HUES6 (cell line): ENCODE data around the gene ZNF711.
"Not testable (repeated sequence)": the region's sequence is repeated elsewhere in the genome, so short reads cannot be mapped to it uniquely, and the experiment has no call there.

Source experiments
- H3K27ac ChIP-seq: 2 replicates; pipeline ENCODE4 v1.7.0; 2013; ENCODE audit warnings: low read depth, mild to moderate bottlenecking, low read length, inconsistent platforms
- H3K27me3 ChIP-seq: 2 replicates; pipeline ENCODE4 v1.6.1; 2013; ENCODE audit warnings: low read length; ENCODE audit not compliant: control insufficient read depth, insufficient read depth
- H3K36me3 ChIP-seq: 2 replicates; pipeline ENCODE4 v1.6.1; 2013; ENCODE audit warnings: low read length; ENCODE audit not compliant: control insufficient read depth, insufficient read depth
- H3K4me1 ChIP-seq: 2 replicates; pipeline ENCODE4 v1.6.1; 2013; ENCODE audit warnings: low read length; ENCODE audit not compliant: control insufficient read depth, insufficient read depth
- H3K4me3 ChIP-seq: 2 replicates; pipeline ENCODE4 v1.5.1; 2013; ENCODE audit warnings: low read depth, low read length
- H3K9ac ChIP-seq: one replicate; pipeline ENCODE4 v1.6.1; 2013; ENCODE audit warnings: mild to moderate bottlenecking, low read length
- H3K9me3 ChIP-seq: 2 replicates; pipeline ENCODE4 v1.6.1; 2013; ENCODE audit warnings: low read depth, low read length; ENCODE audit not compliant: control insufficient read depth, insufficient read depth

The ZNF711 gene

GRCh38 chrX:85243761-85244449 is at the start of gene ZNF711, which contains the start of gene SATL1:
Gene ZNF711 (plus strand): TSS chrX:85243991. CDS start chrX:85247573, 3,582 bp downstream.
Gene SATL1 (minus strand): TSS chrX:85243779. CDS start chrX:85108968, 134,811 bp downstream.
- H3K4me3 ChIP-seq, result peak within 1 kb of the TSS; percentile 99
- H3K36me3 ChIP-seq, result peaks cover 19% of the 10 kb centered on the region
- H3K27me3 ChIP-seq, result no peaks in the 10 kb centered on the region; the same call in 1 of the 2 replicates
- H3K9ac ChIP-seq, result peak within 1 kb of the TSS; percentile 100
- H3K27ac ChIP-seq, result peak within 1 kb of the TSS; percentile 86
- 0 out of 2 replicates have a peak, but pooled peaks cover 12% of the 10 kb centered on the region for H3K4me1 ChIP-seq
- no peaks in the 10 kb centered on the region for H3K9me3 ChIP-seq

- H3K27me3 ChIP-seq, result no peaks in the 10 kb centered on the region; the same call in 1 of the 2 replicates
- no peaks in the 10 kb centered on the region for H3K4me1 ChIP-seq
- H3K4me3 ChIP-seq, result no peak overlapping the region
- no peaks in the 10 kb centered on the region for H3K36me3 ChIP-seq
- H3K9ac ChIP-seq, result no peak overlapping the region
- H3K27ac ChIP-seq, result no peak overlapping the region
- no peaks in the 10 kb centered on the region for H3K9me3 ChIP-seq
Observed at GRCh38 chrX:85196319-85196718, 47.5 kb upstream of the ZNF711 start.

GRCh38 chrX:85203461-85203970 is 40.3 kb upstream of the ZNF711 start:
- H3K4me3 ChIP-seq, result no peak overlapping the region
- no peak overlapping the region for H3K27ac ChIP-seq
- H3K4me1 ChIP-seq, result no peaks in the 10 kb centered on the region
- H3K27me3 ChIP-seq, result no peaks in the 10 kb centered on the region; the same call in 1 of the 2 replicates
- no peaks in the 10 kb centered on the region for H3K9me3 ChIP-seq
- H3K9ac ChIP-seq, result no peak overlapping the region
- no peaks in the 10 kb centered on the region for H3K36me3 ChIP-seq

- Histone ChIP-seq H3K4me3 (no peak overlapping the region), H3K36me3 (no peaks in the 10 kb centered on the region), H3K4me1 (no peaks in the 10 kb centered on the region), H3K27me3 (no peaks in the 10 kb centered on the region), H3K9ac (no peak overlapping the region), H3K27ac (no peak overlapping the region), H3K9me3 (no peaks in the 10 kb centered on the region)
Observed at GRCh38 chrX:85213792-85214530, 29.8 kb upstream of the ZNF711 start.

GRCh38 chrX:85215946-85216345 is 27.8 kb upstream of the ZNF711 start:
- H3K27me3 ChIP-seq, result no peaks in the 10 kb centered on the region
- no peak overlapping the region for H3K4me3 ChIP-seq
- H3K9ac ChIP-seq, result no peak overlapping the region
- H3K4me1 ChIP-seq, result no peaks in the 10 kb centered on the region
- no peaks in the 10 kb centered on the region for H3K9me3 ChIP-seq
- H3K27ac ChIP-seq, result no peak overlapping the region
- no peaks in the 10 kb centered on the region for H3K36me3 ChIP-seq

- no peak overlapping the region for H3K27ac ChIP-seq
- H3K4me3 ChIP-seq, result no peak overlapping the region
Observed at GRCh38 chrX:85221361-85221760, 22.4 kb upstream of the ZNF711 start.

GRCh38 chrX:85223359-85223758 is 20.4 kb upstream of the ZNF711 start:
- 0 out of 2 replicates have a peak, but pooled peaks cover 3% of the 10 kb centered on the region for H3K9me3 ChIP-seq
- H3K36me3 ChIP-seq, result no peaks in the 10 kb centered on the region
- no peaks in the 10 kb centered on the region for H3K4me1 ChIP-seq
- no peak overlapping the region for H3K9ac ChIP-seq
- H3K4me3 ChIP-seq, result no peak overlapping the region
- no peak overlapping the region for H3K27ac ChIP-seq
- no peaks in the 10 kb centered on the region; the same call in 1 of the 2 replicates for H3K27me3 ChIP-seq

More at GRCh38 chrX:85221361-85221760, 22.4 kb upstream of the ZNF711 start:
- no peaks in the 10 kb centered on the region; the same call in 1 of the 2 replicates for H3K27me3 ChIP-seq
- no peak overlapping the region for H3K9ac ChIP-seq
- no peaks in the 10 kb centered on the region for H3K9me3 ChIP-seq
- H3K4me1 ChIP-seq, result no peaks in the 10 kb centered on the region
- no peaks in the 10 kb centered on the region for H3K36me3 ChIP-seq

- Histone ChIP-seq H3K27me3 (no peaks in the 10 kb centered on the region; the same call in 1 of the 2 replicates), H3K4me3 (peak overlapping the region; percentile 99), H3K36me3 (peaks cover 12% of the 10 kb centered on the region; the same call in 1 of the 2 replicates), H3K4me1 (0 out of 2 replicates have a peak, but pooled peaks cover 12% of the 10 kb centered on the region), H3K9ac (peak overlapping the region; percentile 52), H3K9me3 (no peaks in the 10 kb centered on the region), H3K27ac (no peak overlapping the region)
Observed at GRCh38 chrX:85243155-85243554, 636 bp upstream of the ZNF711 start.

GRCh38 chrX:85244450-85245211 is 840 bp downstream of the ZNF711 start:
- Histone ChIP-seq H3K9ac (peak overlapping the region; percentile 100), H3K27me3 (no peaks in the 10 kb centered on the region; the same call in 1 of the 2 replicates), H3K4me3 (peak overlapping the region; percentile 99), H3K9me3 (no peaks in the 10 kb centered on the region), H3K36me3 (peaks cover 22% of the 10 kb centered on the region), H3K4me1 (0 out of 2 replicates have a peak, but pooled peaks cover 12% of the 10 kb centered on the region), H3K27ac (peak overlapping the region; percentile 86)

GRCh38 chrX:85285286-85285685 is 41.5 kb downstream of the ZNF711 start:
- not testable (repeated sequence) for H3K9ac ChIP-seq, H3K36me3 ChIP-seq, H3K4me3 ChIP-seq, H3K4me1 ChIP-seq, H3K27ac ChIP-seq, H3K27me3 ChIP-seq, H3K9me3 ChIP-seq
